Measurements from ENCODE around the gene PRX.
"Not testable (repeated sequence)": the region's sequence is repeated elsewhere in the genome, so short reads cannot be mapped to it uniquely, and the experiment has no call there.

Gene PRX

DNA sequence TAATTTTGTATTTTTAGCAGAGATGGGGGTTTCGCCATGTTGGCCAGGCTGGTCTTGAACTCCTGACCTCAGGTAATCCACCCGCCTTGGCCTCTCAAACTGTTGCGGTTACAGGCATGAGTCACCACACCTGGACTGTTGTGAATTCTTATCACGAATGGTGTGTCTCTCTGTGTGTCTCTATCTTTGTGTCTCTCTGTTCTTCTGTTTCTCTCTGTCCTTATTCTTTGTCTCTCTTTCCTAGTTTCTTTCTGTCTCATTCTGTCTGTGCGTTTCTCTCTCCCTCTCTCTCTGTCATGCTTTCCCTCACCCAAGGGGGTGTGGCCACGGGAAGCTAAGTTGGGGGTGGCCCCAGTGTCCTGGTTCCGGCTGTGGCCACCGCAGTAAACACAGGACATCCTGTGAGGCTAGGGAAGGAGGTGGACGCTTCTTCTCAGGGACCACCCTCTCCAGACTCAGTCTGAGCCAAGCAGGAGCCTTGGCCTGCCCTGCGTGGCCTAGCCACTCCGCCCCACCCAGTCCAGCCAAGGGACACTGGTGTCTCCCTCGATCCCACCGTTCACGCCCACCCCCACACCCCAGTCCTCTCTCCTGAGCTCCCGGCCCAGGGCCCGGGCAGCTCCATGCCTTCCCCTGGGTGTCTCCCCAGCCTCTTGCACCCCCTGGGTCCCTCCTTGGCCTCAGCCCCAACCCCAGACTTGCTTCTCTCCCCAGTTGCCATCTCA lies 3.9 kb upstream of the PRX start:
- no peak for DNase-seq (ENCODE audit: low spot score)

DNA sequence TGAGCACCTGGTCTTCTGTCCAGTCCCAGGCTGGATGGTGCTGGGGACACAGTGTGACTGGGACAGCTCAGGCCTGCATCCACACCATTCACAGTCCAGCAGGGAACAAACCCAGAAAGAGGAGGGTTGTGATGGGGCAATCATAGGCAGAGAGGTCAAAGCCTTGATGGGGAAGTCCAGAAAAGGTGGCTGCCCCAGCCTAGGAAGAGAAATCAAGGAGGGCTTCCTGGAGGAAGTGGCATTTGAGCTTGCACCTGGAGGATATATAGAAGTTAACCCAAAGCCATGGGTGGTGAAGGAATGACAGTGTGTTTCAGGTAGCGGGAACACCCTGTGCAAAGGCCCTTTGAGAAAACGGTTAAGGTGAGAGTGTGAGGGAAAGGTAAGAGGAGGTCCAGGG lies 2.6 kb upstream of the PRX start:
- DNase-seq (ENCODE audit: low spot score), result no peak

DNA sequence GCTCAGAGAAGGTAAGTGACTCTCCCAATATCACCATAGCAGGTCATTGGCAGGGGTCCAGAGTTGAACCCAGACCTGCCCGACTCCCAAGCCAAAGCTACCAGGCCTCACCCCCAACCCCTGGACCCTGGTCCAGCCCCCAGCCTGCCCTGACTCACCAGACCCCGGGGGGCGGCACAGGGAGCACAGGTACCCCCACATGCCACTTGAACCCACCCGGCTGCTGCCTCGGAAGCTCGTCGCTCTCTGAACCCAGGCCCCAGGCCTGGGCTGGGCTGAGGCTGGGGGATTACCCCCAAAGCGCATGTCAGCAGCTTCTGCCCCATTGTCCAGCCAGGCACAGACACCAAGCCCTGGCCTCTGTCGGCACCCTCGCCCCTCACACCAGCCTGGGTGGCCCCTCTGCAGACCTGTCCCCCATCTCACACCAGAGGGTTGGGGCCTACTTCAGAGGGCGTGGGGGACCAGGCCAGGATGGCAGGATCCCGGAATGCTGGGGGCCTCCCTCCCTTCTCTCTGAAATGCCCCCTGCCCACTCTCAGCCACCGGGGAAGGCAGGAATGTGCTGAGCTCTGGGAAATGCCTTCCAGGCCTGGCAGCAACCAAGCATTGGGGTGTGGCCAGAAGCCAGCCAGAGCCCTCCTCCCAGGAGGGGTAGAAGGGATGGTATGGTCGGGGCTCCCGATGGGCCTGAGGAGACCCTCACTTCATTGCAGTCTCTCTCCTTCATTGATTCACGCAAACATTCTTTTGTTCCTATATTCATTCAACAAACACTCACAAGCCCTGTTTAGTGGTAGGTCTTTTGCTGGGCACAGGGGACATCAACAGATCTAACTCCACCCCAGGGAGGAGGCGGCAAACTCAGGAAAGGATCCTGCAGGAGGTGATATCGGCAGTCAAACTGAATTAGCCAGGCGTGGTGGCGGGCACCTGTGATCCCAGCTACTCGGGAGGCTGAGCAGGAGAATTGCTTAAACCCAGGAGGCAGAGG lies 1.7 kb upstream of the PRX start:
- no peak for DNase-seq (ENCODE audit: low spot score)

GRCh38 chr19:40412866-40413265 lies 312 bp downstream of the PRX start:
- no peak for DNase-seq (ENCODE audit: low spot score)

GRCh38 chr19:40411958-40412499 lies 1.1 kb downstream of the PRX start:
- no peak for DNase-seq (ENCODE audit: low spot score)

DNA sequence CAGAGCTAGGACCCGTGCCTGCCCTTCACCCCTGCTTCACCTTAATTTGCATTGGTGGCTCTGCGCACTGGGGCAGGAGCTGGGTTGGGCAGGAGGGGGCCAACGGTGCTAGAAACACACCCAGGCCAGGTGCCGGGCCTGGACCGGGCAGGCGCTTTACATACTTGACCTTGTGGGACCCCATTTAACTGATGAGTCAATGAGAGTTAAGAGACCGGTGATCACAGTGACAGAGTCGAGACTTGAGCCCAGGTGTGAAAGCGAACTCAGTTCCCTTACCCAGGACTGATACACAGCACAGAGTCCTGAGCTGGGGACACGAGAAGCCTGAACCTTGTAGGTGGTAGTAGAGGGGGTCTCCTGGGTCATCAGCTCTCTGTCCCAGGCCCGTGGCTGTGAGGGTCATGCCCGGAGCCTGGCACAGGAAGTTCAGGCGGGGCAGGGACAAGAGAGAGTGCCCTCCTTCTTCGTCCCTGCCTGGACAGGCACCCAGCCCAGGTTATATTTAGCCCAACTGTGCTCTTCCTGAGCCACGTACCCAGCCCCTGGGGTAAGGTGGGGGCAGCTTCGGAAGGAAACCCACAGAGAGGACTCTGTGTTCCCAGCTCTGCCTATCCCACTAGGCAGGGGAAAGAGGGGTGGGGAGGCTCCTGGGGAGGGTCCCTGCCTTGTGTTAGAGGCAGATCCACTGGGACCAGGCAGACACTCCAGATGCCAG lies 1.9 kb downstream of the PRX start:
- DNase-seq (ENCODE audit: low spot score), result no peak

DNA sequence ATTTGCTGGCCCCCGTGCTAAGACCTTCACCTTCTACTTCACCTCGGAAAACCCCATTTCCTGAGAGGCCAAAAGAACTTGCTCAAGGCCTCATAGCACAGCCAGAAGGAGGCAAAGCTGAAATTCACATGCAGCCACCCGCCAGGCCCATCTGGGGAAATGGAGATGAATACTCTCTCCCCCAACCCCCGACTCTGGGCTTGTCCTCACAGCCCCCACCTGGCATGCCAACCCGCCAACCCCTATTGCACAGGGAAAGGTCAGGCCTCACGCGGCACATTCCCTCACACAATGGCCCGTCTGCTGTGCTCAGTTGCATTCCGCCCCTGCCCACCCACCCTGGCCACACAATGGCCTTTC lies 3.2 kb downstream of the PRX start:
- no peak for DNase-seq (ENCODE audit: low spot score)

DNA sequence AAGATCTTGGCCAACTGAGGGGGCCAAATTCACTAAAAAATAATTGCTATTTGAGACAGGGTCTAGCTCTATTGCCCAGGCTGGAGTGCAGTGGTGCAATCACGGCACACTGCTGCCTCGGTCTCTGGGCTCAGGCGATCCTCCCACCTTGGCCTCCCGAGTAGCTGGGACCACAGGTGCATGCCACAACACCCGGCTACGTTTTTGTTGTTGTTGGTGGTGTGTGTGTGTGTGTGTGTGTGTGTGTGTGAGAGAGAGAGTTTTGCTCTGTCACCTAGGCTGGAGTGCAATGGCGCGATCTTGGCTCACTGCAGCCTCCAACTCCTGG lies 4.6 kb downstream of the PRX start:
- not testable (repeated sequence) for DNase-seq (ENCODE audit: low spot score)

DNA sequence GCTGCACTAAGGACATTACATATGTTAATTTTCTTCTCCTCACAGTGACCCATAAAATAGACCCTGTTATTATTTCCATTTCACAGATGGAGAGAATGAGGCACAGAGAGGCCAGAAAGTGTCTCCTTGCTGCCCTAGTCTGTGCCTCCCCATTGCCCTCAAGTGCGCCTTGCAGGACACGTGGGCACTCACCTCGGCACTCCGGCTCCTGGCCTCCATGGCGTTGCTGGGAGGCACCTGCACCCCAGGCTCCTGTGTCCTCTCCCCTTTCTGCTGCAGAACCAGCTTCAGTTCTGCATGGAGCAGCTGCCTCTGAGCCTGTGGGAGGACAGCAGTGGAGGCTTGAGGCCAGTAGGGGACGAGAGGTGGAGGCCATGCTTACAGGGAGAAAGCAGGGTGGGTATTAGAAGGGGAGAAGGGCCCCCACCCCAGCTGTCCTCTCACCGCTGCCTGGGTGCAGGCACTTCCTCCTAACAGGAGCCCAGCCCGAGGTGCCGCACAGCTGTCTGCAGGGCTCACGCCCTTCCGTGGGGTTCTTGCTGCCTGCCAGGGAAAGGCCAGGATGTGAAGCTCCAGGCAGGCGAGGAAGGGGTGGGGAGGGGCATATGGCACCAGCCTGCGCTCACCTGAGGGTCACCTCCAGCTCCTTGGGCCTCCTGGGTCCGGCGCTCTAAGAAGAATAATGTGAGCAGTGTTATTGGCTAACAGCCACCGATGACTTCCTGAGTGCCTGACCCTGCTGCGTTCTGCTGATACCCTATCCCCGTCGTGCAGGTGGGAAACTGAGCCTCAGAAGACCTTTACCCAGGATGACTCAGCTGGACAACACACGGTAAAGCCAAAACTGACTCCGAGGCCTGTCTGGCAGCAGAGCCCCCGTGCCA lies 5.2 kb downstream of the PRX start:
- peak; percentile 65 for DNase-seq (ENCODE audit: low spot score)

DNA sequence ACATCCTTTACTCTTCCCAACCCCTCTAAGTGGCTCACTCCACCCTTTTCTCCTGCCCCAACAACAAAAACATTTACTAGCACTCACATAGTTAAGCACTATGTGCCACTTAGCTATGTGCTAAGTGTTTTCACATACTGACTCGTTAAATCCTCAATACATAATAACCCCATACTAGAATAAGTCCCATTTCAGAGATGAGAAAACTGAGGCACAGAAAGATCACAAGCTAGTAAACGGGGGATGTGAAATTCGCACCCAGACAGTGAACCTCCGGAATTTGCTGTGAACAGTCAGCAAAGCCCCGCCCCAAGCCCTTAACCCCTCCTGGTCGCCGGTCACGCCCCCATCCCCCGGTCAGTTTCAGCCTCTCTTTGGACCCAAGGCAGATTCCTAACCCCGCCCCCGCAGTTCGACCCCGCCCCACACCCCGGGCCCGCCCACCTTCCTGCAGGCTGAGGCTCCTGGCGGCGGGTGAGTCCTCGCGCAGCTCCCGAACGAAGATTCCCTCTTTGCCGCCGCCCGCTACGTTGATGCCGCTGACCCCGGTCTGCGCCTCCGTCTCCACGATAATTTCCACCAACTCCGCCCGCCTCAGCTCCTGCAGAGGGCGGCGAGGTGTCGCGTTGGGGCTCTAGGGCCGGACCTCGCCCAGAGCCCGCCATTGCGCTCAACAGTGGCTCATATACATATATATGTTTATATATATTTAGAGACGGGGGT lies 9.8 kb downstream of the PRX start:
- DNase-seq (ENCODE audit: low spot score), result peak; percentile 44

DNA sequence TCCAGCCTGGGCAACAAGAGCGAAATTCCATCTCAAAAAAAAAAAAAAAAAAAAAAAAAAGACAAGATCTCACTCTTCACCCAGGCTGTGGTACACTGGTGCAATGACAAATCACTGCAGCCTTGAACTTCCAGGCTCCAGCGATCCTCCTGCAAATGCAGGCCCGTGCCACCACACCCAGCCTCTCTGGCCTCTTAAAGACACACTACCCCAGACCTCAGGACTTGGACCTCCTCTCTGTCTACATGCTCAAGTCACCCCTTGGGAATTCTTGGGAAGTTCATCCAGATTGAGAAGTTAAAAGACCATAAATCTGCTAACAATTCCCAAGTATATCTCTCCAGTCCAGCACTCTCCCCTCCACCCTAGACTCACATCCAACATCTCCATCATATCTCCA lies 12.6 kb downstream of the PRX start:
- no peak for DNase-seq (ENCODE audit: low spot score)

GRCh38 chr19:40398417-40399131 lies 14.6 kb downstream of the PRX start:
- peak; percentile 59 for DNase-seq (ENCODE audit: low spot score)

- DNase-seq (ENCODE audit: low spot score), result no peak
These were observed 15.6 kb downstream of the PRX start for GRCh38 chr19:40397568-40397906.

DNA sequence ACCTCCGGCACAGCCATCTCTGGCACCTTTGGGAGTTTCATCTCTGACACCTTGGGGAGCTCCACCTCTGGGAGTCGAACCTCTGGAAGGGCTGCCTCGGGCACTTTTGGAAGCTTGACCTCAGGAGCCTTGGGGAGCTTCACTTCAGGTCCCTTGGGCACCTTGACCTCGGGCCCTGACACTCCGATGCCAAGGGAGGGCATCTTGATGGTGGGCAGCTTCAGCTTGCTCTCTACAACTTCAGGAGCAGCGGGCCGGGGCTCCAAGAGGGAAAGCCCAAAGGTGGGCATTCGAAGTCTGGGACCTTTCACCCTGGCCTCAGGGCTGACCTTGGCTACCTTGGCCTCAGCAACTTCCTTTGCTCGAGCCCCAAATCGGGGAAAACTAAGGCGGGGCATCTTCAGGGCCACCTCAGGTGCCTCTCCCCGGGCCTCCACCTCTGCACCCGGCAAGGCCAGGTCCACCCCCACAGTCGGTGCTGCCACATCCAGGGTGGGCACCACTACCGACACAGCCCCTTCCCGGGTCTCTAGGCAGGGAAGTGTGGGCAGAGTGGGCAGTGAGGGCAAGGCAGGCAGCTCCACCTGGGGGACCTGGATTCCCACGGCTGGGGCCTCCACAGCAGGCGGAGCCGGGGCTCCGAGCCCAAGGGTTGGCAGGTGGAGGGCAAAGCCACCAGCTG lies 16.2 kb downstream of the PRX start:
- DNase-seq (ENCODE audit: low spot score), result no peak

- no peak for DNase-seq (ENCODE audit: low spot score)
These were observed 17.2 kb downstream of the PRX start for GRCh38 chr19:40395956-40396355.

- DNase-seq (ENCODE audit: low spot score), result no peak
These were observed 18.4 kb downstream of the PRX start for GRCh38 chr19:40394816-40395210.

DNA sequence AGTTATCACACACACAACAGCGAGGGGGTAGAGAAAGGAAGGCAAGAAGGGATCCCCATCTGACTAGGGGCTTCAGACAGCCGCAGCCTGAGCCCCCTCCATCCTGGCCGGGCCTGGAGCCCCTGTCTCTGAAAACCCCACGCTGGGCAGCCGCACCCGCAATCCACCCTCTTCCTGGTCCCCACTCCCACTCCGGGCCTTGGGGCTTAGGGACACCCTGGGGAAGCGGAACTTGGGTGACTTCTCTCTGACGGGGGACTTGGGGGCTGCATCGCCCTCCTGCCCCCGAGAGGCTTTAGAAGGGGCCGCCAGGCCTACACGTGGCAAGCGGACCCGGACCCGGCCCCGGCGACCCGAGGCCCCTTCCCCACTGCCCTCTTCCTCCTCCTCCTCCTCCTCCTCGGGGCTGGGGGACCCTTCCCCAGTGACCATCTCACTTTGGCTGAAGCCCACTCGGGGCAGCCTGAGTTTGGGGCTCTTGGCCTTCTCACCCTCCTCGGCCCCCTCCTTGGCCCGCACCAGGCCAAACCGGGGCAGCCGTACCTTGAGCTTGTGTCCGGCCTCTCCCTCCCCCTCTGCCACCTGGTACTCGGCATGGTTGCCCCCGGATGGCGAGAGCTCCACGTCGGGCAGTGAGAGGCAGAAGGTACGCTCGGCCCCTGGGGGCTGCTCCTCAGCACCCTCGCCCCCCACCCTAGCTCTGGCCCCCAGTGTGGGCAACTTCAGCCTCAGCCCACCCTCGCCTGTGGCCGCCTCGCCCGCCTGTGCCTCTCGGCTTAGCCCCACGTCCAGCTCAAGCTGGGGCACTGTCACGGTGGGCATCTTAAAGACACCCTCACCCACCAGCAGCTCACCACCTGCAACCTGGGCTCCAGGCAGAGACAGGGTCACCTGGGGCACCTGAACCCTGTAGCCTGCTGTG lies 19.0 kb downstream of the PRX start:
- no peak for DNase-seq (ENCODE audit: low spot score)

DNA sequence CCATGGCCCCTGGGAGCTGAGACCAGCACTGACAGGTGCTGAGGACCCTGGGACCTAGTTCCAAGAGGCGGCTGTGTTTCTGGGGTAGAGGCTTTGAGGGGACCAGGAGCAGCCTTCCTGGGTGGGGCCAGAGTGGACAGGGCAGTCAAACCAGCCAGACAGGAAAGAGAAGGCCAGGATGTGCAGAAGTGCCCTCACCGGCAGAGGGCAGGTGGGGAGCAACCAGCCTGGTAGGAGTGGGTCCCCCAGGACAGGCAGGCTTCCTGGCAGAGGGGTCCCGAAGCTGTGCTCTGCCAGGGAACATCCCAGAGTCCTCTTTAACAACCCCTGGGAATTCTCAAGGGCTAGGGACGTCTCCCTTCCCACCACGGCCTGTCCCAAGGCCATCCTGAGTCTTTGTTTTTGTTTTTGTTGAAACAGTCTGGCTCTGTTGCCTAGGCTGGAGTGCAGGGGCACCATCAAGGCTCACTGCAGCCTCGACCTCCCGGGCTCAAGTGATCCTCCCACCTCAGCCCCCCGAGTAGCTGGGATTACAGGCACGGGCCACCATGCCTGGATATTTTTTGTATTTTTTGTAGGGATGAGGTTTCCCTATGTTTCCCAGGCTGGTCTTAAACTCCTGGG lies 20.2 kb downstream of the PRX start:
- DNase-seq (ENCODE audit: low spot score), result no peak

Data from hematopoietic multipotent progenitor cell treated with erythropoietin and hydrocortisone succinate and interleukin-3 and kit ligand, for 17 days (in vitro differentiated cells).